GM18502 (cell line): ENCODE results near the gene RREB1.
A peak's percentile ranks its signal among the peaks of the same experiment; 100 is the strongest.

ENCODE experiments used
- ATAC-seq: cut with Tn5 transposase; IDR thresholded peaks from one replicate; pipeline ENCODE4 v1.9.1; 2021; ENCODE audit warnings: mild to moderate bottlenecking; ENCODE audit not compliant: unreplicated experiment, poor library complexity

RREB1 gene

GRCh38 chr6:7214468-7214867, 106.7 kb downstream of the RREB1 start:
- no peak for ATAC-seq

GRCh38 chr6:7215131-7215530, 107.4 kb downstream of the RREB1 start:
- ATAC-seq = no peak

- no peak for ATAC-seq
Measured at GRCh38 chr6:7215798-7216231, 108.1 kb downstream of the RREB1 start.

GRCh38 chr6:7216941-7217621, 109.3 kb downstream of the RREB1 start:
- no peak for ATAC-seq

GRCh38 chr6:7218406-7218988, 110.7 kb downstream of the RREB1 start:
- ATAC-seq = no peak

- ATAC-seq = no peak
Measured at GRCh38 chr6:7219310-7219709, 111.5 kb downstream of the RREB1 start.

- no peak for ATAC-seq
Measured at GRCh38 chr6:7222197-7222596, 114.4 kb downstream of the RREB1 start.

- no peak for ATAC-seq
Measured at GRCh38 chr6:7224731-7225130, 117.0 kb downstream of the RREB1 start.

- no peak for ATAC-seq
Measured at GRCh38 chr6:7228662-7229375, 121.1 kb downstream of the RREB1 start.

- no peak for ATAC-seq
Measured at GRCh38 chr6:7229376-7230326, 121.9 kb downstream of the RREB1 start.

- no peak for ATAC-seq
Measured at GRCh38 chr6:7230327-7230691, 122.5 kb downstream of the RREB1 start.

- ATAC-seq = no peak
Measured at GRCh38 chr6:7230956-7231713, 123.4 kb downstream of the RREB1 start.

GRCh38 chr6:7232351-7232750, 124.6 kb downstream of the RREB1 start:
- ATAC-seq = no peak

- no peak for ATAC-seq
Measured at GRCh38 chr6:7234547-7234946, 126.8 kb downstream of the RREB1 start.

- ATAC-seq = no peak
Measured at GRCh38 chr6:7235712-7236305, 128.0 kb downstream of the RREB1 start.

- peak; percentile 61 for ATAC-seq
Measured at GRCh38 chr6:7236306-7237209, 128.8 kb downstream of the RREB1 start.

GRCh38 chr6:7237653-7238188, 130.0 kb downstream of the RREB1 start:
- ATAC-seq = no peak

GRCh38 chr6:7238526-7238899, 130.8 kb downstream of the RREB1 start:
- no peak for ATAC-seq
